Osteoblast (primary cell): ENCODE results near the gene ABCG4. TPM values are rescaled to one million over a fixed set of nuclear protein-coding genes. Genes with fewer than 3 reads are reported as not detected.

Source experiments
- DNase-seq: peaks from one replicate; pipeline ENCODE4 v3.0.0; 2011; ENCODE audit warnings: low spot score, mixed read lengths; ENCODE audit not compliant: insufficient read length; ENCODE audit errors: missing footprints
- H2AFZ ChIP-seq: 2 replicates; pipeline ENCODE4 v1.6.0; 2011; ENCODE audit warnings: mild to moderate bottlenecking, low read length
- H3K27ac ChIP-seq: 2 replicates; pipeline ENCODE4 v1.5.1; 2011; ENCODE audit warnings: mild to moderate bottlenecking, low read depth, low read length, moderate library complexity
- H3K27me3 ChIP-seq: 2 replicates; pipeline ENCODE4 v1.6.0; 2012; ENCODE audit warnings: mild to moderate bottlenecking, control low read depth, inconsistent platforms, low read length, moderate library complexity; ENCODE audit not compliant: insufficient read depth
- H3K36me3 ChIP-seq: 2 replicates; pipeline ENCODE4 v1.5.1; 2011; ENCODE audit warnings: mild to moderate bottlenecking, low read length, control low read depth, moderate library complexity; ENCODE audit not compliant: insufficient read depth
- H3K4me1 ChIP-seq: 2 replicates; pipeline ENCODE4 v1.5.1; 2011; ENCODE audit warnings: mild to moderate bottlenecking, low read length, control low read depth, moderate library complexity; ENCODE audit not compliant: insufficient read depth
- H3K4me2 ChIP-seq: 2 replicates; pipeline ENCODE4 v1.6.0; 2011; ENCODE audit warnings: mild to moderate bottlenecking, low read length; ENCODE audit not compliant: insufficient read depth
- H3K4me3 ChIP-seq: fragments of 200-600 bp; sonication (generic); 3 replicates; pipeline ENCODE4 v1.5.1; 2012; ENCODE audit warnings: mild to moderate bottlenecking, low read length, inconsistent platforms; ENCODE audit not compliant: insufficient read depth
- H3K79me2 ChIP-seq: 2 replicates; pipeline ENCODE4 v1.6.0; 2012; ENCODE audit warnings: mild to moderate bottlenecking, low read length, control low read depth, inconsistent platforms; ENCODE audit not compliant: insufficient read depth
- H3K9me3 ChIP-seq: 2 replicates; pipeline ENCODE4 v1.5.1; 2011; ENCODE audit warnings: low read depth, low read length, control low read depth
- H4K20me1 ChIP-seq: 2 replicates; pipeline ENCODE4 v1.6.0; 2012; ENCODE audit warnings: mild to moderate bottlenecking, low read length, control low read depth; ENCODE audit not compliant: insufficient read depth
- CTCF ChIP-seq: IDR thresholded peaks from 2 replicates; pipeline ENCODE4 v1.5.1; 2011; ENCODE audit warnings: mild to moderate bottlenecking, low read depth, low read length, moderate library complexity; ENCODE audit errors: extremely low read depth
- total RNA-seq: library from RNA; depleted of rRNA; stranded (reverse); fragments of >200 nt; gene quantifications from 2 replicates; pipeline ENCODE4 v1.2.3, GENCODE V29; 2012

ABCG4 gene
- total RNA-seq, 1 donor: not detected

GRCh38 chr11:119149786-119150275 is 979 bp downstream of the ABCG4 start:
- DNase-seq: peak; percentile 25
- Histone ChIP-seq H3K9me3 (no peaks in the 10 kb centered on the region), H2AFZ (no peak overlapping the region), H3K27me3 (peaks cover 63% of the 10 kb centered on the region), H3K4me2 (peak overlapping the region; percentile 82), H3K79me2 (no peaks in the 10 kb centered on the region), H4K20me1 (no peaks in the 10 kb centered on the region), H3K36me3 (no peaks in the 10 kb centered on the region), H3K4me1 (peaks cover 4% of the 10 kb centered on the region), H3K27ac (no peak overlapping the region), H3K4me3 (peak overlapping the region; percentile 70)
- no peak for TF ChIP-seq CTCF

GRCh38 chr11:119152043-119152442 is 3.2 kb downstream of the ABCG4 start:
- Histone ChIP-seq H3K36me3 (no peaks in the 10 kb centered on the region), H3K4me1 (peaks cover 4% of the 10 kb centered on the region), H2AFZ (no peak overlapping the region), H3K79me2 (no peaks in the 10 kb centered on the region), H3K27me3 (peaks cover 66% of the 10 kb centered on the region), H4K20me1 (no peaks in the 10 kb centered on the region), H3K27ac (no peak overlapping the region), H3K4me3 (no peak overlapping the region), H3K9me3 (no peaks in the 10 kb centered on the region), H3K4me2 (no peak overlapping the region)
- no peak for TF ChIP-seq CTCF
- peak; percentile 17 for DNase-seq

GRCh38 chr11:119152604-119153003 is 3.8 kb downstream of the ABCG4 start:
- Histone ChIP-seq H3K79me2 (no peaks in the 10 kb centered on the region), H3K4me1 (peaks cover 4% of the 10 kb centered on the region), H3K36me3 (no peaks in the 10 kb centered on the region), H3K9me3 (no peaks in the 10 kb centered on the region), H3K4me2 (no peak overlapping the region), H3K27me3 (peaks cover 62% of the 10 kb centered on the region), H3K27ac (no peak overlapping the region), H4K20me1 (no peaks in the 10 kb centered on the region), H2AFZ (no peak overlapping the region), H3K4me3 (no peak overlapping the region)
- no peak for TF ChIP-seq CTCF
- DNase-seq: no peak

GRCh38 chr11:119153049-119153818 is 4.4 kb downstream of the ABCG4 start:
- Histone ChIP-seq H3K4me1 (peaks cover 4% of the 10 kb centered on the region), H2AFZ (no peak overlapping the region), H3K9me3 (no peaks in the 10 kb centered on the region), H3K4me2 (no peak overlapping the region), H3K27me3 (peaks cover 55% of the 10 kb centered on the region), H4K20me1 (no peaks in the 10 kb centered on the region), H3K27ac (no peak overlapping the region), H3K79me2 (no peaks in the 10 kb centered on the region), H3K36me3 (no peaks in the 10 kb centered on the region), H3K4me3 (no peak overlapping the region)
- peak; percentile 11 for TF ChIP-seq CTCF
- peak; percentile 82 for DNase-seq
